NCI-H82 treated with DMSO at 0.1 percent for 48 hours (cell line): ENCODE measurements around the gene ITPR3.

Experiments
- DNase-seq: peaks from one replicate; lab custom pipeline; 2025; ENCODE audit not compliant: unreplicated experiment; lab: John Stamatoyannopoulos, UW

Gene ITPR3

DNA sequence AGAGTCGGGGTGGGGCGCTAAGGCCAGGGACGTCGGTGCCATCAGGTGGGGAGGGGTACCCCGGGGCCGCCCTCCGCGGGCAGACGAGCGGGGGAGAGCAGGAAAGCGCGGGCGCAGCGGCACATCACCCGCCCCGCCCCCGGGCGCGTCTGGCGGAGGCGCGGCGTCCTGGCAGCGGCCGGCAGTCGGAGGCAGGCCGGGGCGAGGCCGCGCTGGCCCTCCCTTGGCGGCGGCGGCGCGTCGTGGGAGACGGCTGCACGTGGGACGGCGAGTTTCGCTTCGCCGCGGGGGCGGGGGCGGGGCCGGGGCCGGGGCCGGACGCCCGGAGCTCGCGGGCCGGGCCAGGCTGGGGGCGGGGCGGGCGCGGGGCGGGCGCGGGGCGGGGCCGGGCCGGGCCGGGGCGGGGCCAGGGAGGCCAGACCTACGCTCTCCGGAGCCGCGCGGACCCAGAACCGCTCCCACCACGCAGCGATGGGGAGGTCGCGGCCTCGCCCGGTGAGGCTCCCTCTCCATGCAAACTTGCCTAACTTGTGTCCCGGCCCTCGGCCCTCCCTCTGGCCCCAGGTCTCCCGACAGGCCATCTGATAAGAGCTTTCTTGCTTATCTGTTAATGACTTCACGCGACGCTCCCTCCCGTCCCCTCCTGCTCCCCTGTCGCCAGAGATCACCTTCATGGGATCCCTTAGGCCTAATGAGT lies 12.5 kb downstream of the ITPR3 start:
- no peak for DNase-seq

- DNase-seq: no peak
These were observed 13.1 kb downstream of the ITPR3 start for GRCh38 chr6:33634161-33634727.

DNA sequence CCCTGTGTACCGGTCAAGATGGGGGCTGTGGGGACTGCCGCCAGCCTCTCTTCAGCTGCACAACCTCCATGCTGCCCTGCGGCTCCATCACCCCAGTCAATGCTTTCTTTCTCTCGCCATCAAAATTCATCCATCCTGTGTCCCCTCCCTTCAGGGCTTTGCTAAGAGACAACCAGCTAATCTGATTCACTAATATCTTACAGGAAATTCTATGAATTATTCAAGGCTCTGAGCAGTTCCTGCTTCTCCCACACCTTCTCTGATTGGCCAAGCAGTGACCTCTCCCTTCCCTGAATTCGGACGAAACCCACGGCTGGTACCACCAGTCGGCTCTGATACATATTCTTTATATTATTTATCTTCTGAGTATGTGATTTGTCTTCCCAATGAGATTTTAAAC lies 13.8 kb downstream of the ITPR3 start:
- no peak for DNase-seq

DNA sequence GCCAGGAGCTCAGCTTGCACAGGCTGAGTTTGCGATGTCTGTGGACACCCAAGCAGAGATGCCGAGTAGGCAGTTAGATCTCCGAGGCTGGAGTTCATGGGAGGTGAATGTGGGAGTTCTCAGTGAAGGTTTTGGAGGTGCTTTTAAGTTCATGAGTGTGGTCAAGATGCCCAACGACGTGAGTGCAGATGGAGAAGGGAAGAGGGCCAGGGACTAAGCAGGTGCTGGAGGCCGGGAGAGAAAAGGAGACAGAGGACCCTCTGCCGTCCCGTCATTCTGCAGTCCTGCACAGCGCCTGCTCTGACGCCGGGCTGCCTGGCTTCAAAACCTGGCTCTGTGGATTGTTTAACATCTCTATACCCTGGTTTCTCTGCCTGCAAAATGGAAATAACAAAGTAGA lies 15.5 kb downstream of the ITPR3 start:
- DNase-seq: no peak

DNA sequence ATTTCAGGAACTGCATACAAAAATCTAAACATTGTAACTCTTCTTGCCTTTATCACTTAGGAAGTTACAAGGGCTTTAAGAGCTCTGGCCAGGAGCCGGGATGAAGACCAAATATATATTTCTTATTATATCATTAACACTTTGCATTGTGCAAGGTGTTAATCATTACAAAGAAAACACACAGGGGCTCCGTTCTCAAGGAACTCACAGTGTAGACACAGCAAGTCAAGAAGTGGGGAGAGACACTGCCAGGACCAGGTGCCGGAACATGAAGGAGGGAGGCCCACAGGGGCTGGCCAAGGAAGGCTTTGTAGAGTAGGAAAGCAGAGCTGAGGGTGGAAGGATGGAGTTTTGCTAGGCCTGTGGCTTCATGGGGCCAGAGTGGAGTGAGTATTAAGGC lies 17.4 kb downstream of the ITPR3 start:
- DNase-seq: no peak

GRCh38 chr6:33639559-33639958 lies 18.4 kb downstream of the ITPR3 start:
- no peak for DNase-seq

DNA sequence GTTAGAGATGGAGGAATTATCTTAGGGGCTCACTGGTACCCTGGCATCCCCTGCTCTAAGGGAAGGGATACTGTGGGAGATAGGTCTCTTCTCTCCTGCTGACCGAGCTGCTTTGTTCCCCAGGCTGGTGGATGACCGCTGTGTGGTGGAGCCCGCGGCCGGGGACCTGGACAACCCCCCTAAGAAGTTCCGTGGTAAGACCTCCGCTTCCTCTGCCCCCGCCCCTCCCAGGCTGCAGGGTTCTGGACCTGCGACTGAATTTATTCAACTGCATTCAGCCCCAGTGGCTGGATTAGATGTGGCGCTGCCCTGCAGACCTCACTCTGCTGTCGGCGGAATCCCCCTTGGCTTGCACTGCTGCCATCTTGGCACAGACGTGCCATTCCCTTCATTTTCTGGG lies 19.2 kb downstream of the ITPR3 start:
- no peak for DNase-seq

DNA sequence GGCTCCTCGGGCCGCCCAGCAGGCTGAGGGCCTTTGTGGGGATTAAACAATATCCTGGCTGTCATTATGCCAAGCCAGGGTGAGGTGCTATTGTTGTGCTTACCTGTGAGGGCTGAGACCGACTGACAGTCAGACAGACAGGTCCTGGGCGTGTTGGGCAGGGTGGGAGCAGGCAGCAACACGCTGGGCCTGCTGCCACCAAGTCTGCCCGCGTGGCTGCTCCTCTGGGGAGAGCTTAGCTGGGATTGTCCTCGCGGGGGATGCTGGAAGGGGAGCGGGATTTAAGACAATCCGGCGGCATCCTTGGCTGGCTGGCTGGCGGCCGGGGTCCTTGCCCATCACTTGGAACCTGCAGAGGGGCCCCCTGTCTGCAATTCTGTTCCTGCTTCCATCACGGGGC lies 20.0 kb downstream of the ITPR3 start:
- no peak for DNase-seq

- DNase-seq: no peak
These were observed 20.5 kb downstream of the ITPR3 start for GRCh38 chr6:33641602-33642001.

DNA sequence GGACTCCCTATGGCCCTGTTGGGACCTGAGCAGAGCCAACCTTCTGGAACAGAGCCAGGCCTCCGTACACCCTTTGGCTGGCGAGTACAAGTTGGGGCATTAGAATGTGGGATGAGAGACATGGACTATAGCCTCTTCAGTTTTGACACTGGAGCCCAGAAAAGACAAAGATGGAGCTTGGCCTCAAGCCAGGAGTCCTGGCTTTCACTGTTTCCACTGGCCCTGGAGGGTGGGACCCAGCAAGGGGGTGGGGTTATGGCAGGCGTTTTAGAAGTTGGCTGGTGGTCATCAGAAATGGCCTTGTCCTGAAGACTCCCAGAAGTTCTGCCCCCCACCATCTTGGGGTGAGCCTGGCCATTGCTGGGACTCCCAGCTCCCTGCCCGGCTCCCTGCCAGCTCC lies 21.8 kb downstream of the ITPR3 start:
- no peak for DNase-seq

DNA sequence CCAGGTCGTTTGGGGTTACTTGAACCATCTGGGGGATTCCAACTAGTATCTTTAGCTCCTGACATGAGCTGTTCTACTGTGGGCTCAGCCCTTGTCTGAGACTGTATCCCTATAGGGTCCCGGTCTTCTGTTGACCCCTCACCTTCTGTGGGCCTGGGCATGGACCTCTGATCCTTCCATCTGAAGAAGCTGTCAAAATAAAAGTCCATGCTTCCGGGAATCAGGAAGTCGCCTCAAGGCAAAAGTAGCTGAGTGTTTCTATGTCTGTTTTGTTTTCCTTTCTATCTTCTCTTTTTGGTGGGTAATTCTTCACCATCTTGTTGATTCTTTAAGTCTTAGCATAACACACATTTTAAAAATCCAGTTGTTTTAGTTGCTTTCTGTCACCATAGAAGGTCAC lies 30.3 kb downstream of the ITPR3 start:
- DNase-seq: no peak

DNA sequence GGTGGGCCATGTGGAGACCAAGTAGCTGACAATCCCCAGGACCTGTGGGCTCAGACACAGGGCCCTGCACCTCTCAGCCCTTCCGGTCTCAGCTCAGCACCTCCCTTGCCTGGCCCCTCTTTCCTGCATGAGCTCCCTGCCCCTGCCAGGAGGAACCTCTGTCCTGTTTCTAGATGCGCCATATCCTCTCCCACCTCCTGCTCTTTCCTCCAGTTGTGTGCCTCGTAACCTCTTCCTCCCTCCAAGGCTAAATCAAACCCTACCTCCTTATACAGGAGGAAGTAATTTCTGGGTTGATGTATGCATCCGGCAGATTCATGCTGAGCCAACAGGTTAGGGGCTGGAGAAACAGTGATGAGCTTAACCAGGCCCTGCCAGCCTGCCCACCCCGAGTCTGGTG lies 30.9 kb downstream of the ITPR3 start:
- no peak for DNase-seq

DNA sequence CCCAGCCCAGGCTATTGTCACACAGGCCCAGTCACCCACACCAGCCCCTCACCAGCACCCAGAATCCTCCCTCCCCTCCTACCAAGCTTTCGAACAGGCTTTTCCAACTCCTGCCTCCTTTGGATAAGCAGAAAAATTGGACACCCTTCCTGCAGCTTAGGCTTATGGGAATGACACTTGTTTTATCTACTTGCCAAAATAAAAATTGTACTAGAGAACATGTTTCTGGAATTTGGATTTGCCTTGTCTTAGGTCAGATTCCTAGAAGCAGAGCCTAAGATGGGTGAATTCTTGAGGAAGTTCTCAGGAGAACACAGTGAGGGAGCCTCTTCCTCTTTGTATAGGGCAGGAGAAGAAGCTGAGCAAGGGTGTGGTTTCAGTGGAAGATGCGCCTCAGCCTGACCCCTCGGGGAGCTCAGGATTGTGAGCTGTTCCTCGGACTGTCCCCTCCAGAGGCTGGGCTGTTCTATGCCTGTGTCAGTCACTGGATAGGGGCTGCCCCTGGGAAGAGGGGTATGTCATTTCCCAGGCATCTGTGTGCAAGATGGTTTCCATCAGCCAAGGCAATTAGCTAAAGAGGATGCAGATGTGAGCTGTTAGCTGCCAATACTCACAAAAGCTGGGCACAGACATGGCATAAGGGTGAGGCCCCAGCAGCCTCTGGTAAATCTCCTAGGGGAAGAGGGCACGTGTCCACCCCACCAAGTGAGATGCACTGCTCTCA lies 33.9 kb downstream of the ITPR3 start:
- no peak for DNase-seq

DNA sequence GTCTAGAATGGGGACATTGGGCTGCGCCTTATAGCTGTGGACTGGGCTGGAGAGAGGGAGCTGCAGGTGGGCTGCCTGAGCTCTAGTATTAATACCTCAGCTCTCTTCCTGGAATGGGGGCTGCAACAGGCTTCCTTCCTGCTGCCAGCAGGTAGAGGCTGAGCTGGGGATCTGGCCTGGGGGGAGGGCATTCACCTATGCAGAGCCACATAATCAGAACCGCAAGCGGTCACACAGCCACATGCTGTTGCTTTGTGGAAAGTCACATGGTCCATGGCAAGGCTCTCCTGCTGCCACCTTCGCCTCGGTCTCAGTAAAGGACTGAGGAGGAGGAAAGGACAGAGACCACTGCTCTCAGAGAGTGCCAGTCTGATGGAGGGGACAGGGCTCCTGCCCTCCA lies 35.7 kb downstream of the ITPR3 start:
- DNase-seq: no peak

GRCh38 chr6:33658982-33659689 lies 38.0 kb downstream of the ITPR3 start:
- no peak for DNase-seq

DNA sequence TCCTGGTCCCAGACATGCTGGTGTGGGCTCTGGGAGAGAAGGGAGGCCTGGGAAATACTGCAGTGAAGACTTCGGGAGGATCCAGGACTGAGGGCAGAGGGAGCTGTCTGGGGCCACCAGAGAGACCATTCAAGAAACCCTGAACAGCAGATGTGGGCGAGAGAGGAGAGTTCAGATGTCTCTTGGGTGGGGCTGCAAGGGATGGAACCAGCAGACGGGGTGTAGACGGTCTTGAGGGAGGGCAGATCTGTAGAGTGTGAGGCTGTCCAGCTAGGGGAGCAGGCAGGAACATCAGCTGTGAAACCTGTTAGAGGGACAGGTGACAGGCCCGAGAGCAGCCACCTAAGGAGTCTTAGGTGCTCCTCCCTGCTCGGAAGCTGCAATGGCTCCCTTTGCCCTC lies 38.9 kb downstream of the ITPR3 start:
- DNase-seq: no peak

DNA sequence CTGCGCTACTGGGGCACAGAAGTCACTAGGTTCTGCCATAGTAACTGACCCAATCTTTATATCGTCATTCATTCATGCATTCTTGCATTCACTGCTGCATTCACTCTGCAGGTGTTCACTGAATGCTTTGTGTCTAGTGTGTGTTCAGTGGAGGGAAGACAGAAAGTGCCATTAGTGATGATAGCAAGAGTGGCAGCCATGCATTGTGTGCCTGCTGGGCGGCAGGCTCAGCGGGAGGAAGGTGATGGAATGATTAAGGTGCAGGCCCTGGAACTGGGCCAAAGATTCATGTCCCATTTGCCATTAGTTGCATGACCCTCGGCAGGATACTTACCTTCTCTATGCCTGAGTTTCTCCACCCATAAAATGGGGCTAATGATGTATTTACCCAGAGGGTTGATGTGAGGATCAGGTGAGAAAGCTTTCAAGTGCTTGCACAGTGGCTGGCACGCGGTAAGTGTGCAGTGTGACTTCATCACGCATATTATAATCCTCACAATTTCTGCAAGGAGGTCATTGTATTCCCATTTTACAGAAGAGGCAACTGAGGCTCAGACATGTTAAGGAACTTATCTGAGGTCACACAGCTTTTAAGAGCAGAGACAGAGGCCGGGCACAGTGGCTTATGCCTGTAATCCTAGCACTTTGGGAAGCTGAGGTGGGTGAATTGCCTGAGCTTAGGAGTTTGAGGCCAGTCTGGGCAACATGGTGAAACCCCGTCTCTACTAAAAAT lies 40.1 kb downstream of the ITPR3 start:
- DNase-seq: no peak

- DNase-seq: no peak
These were observed 41.2 kb downstream of the ITPR3 start for GRCh38 chr6:33662318-33662717.

DNA sequence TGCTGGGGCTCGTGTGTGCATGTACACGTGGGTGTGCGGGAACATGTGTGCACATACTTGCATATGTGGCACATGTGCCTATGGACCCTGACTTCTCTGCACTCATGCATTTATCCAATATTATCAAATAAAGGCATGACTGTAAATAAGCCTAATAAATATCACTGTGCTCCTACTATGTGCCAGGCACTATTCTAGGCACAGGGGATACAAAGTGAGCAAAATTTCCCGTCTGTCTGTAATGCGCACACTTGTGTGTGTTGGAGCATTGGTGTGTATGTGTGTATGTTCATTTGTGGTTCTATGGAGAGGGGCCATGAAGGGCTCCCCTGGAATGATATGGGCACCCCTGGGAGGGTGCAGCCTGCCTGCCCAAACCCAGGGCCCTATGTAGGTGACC lies 41.9 kb downstream of the ITPR3 start:
- no peak for DNase-seq

DNA sequence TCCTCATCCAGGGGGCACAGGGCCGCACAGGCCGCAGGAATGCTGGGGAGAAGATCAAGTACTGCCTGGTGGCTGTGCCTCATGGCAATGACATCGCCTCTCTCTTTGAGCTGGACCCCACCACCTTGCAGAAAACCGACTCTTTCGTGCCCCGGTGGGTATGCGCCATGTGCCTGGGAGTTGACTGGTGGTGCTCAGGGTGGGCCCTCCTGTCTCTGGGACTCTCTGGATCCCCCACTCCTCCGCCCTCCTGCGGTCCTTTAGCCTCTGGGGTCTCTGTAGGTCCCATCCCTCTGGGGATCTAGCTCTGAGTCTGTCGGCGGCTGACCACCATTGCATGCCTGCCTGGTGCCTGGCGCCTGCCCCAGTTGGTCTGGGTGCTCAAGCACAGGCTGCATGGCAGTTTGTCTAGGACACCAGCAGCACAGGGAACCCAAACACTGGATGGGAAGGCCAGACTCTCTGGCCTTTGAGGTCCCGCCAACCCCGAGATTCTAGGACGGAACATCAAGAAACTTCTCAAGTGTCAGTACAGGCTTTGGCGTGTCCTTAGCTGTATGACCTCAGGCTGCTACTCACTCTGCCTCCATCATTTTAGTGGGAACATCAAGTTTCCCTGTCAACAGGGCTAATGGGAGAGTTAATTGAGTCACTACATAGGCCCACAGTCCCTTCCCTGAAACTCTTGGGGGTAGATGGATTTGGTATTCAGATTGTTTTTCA lies 42.8 kb downstream of the ITPR3 start:
- DNase-seq: no peak
